K562 (cell line): ENCODE data around the gene PTPN18. TPM values are rescaled to one million over a fixed set of nuclear protein-coding genes. Genes with fewer than 3 reads are reported as not detected.

ENCODE experiments used
- CTBP1 ChIP-seq: fragments of 450-650 bp; IDR thresholded peaks from 2 replicates; pipeline ENCODE4 v1.6.1; 2016; ENCODE audit warnings: borderline replicate concordance
- DPF2 ChIP-seq: fragments of 450-650 bp; IDR thresholded peaks from 2 replicates; pipeline ENCODE4 v1.6.1; 2016
- ETV1 ChIP-seq: fragments of 450-650 bp; conservative IDR thresholded peaks from 2 replicates; pipeline ENCODE4 v1.6.1; 2016; ENCODE audit warnings: missing genetic modification characterization, control low read depth, low read depth, missing compliant biosample characterization
- polyA plus RNA-seq, 8 experiments: library from polyadenylated mRNA; depleted of rRNA in 4 of 8; stranded (reverse) in 5 of 8; unstranded in 3 of 8; fragments of >200 nt; fragmentation: Nextera tagmentation in 2 of 8; fragmentation: Illumina TruSeq in 1 of 8; extraction: Ambion mirVana in 2 of 8; extraction: Trizol in 1 of 8; gene quantifications; 2 replicates each; pipeline versions ENCODE4 v1.2.1 to v1.2.3, GENCODE V29; 2011 to 2014; ENCODE audit warnings: inconsistent platforms in 1 of 8, missing spikeins in 1 of 8
- total RNA-seq, 7 experiments: library from RNA; depleted of rRNA in 6 of 7; stranded (reverse); fragments of >200 nt in 6 of 7; fragmentation: Illumina TruSeq in 2 of 7; extraction: Trizol in 2 of 7; gene quantifications; 2 replicates each; pipeline versions ENCODE4 v1.2.1 to v1.2.3, GENCODE V29; 2011 to 2021; ENCODE audit warnings: low replicate concordance in 1 of 7
- TF ChIP-seq, protein P1 (sequence below), 2 experiments: fragments of 200-800 bp in 1 of 2; sonication (Bioruptor generic) in 1 of 2; sonication (generic) in 1 of 2; formaldehyde crosslinking in 1 of 2; IDR thresholded peaks in 1 of 2; conservative IDR thresholded peaks in 1 of 2; 2 replicates each; pipeline versions ENCODE4 v1.5.0 to v1.6.1; 2016 to 2020; ENCODE audit warnings: missing compliant biosample characterization in 1 of 2, missing genetic modification characterization in 1 of 2, missing genetic modification reagents in 1 of 2
- TF ChIP-seq, protein P2 (sequence below): fragments of 450-650 bp; IDR thresholded peaks from 2 replicates; pipeline ENCODE4 v1.6.1; 2017; ENCODE audit warnings: antibody characterized with exemption, mild to moderate bottlenecking
- TF ChIP-seq, protein P3 (sequence below): sonication (generic); formaldehyde crosslinking; IDR thresholded peaks from 2 replicates; pipeline ENCODE4 v1.8.1; 2023; ENCODE audit warnings: mild to moderate bottlenecking, missing genetic modification reagents

The PTPN18 gene
- total and polyA plus RNA-seq, 9 of the 15 experiments (the other 6 are each of a cell fraction or from before 2014, with no cell fraction given): 11.6 to 90.7 (median 49.6) TPM

DNA sequence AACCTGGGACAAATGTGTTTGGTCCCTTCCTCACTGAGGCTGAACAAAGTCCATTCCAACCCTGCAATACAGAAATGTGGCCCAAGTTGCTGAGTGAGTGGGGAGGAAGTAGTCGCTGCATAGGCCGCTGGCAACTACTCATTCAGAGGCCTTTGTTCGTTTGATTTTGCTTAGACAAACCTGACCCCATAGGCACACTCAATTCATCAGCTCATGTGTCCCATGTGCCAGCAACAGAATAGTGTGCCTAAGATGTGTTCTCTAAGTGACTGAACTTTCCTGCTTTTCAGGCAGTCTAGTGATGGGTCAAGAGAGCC is 23.0 kb downstream of the PTPN18 start (continued):
- TF ChIP-seq, protein P1, sequence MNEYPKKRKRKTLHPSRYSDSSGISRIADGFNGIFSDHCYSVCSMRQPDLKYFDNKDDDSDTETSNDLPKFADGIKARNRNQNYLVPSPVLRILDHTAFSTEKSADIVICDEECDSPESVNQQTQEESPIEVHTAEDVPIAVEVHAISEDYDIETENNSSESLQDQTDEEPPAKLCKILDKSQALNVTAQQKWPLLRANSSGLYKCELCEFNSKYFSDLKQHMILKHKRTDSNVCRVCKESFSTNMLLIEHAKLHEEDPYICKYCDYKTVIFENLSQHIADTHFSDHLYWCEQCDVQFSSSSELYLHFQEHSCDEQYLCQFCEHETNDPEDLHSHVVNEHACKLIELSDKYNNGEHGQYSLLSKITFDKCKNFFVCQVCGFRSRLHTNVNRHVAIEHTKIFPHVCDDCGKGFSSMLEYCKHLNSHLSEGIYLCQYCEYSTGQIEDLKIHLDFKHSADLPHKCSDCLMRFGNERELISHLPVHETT (CRISPR knock-in tag; conservative IDR thresholded peaks at IDR 0.05 in 1 of 2, IDR thresholded peaks at IDR 0.05 in 1 of 2): peak in 1 of 2 experiments; percentile 45; a peak in 1 of 4 replicates
- TF ChIP-seq, protein P2, sequence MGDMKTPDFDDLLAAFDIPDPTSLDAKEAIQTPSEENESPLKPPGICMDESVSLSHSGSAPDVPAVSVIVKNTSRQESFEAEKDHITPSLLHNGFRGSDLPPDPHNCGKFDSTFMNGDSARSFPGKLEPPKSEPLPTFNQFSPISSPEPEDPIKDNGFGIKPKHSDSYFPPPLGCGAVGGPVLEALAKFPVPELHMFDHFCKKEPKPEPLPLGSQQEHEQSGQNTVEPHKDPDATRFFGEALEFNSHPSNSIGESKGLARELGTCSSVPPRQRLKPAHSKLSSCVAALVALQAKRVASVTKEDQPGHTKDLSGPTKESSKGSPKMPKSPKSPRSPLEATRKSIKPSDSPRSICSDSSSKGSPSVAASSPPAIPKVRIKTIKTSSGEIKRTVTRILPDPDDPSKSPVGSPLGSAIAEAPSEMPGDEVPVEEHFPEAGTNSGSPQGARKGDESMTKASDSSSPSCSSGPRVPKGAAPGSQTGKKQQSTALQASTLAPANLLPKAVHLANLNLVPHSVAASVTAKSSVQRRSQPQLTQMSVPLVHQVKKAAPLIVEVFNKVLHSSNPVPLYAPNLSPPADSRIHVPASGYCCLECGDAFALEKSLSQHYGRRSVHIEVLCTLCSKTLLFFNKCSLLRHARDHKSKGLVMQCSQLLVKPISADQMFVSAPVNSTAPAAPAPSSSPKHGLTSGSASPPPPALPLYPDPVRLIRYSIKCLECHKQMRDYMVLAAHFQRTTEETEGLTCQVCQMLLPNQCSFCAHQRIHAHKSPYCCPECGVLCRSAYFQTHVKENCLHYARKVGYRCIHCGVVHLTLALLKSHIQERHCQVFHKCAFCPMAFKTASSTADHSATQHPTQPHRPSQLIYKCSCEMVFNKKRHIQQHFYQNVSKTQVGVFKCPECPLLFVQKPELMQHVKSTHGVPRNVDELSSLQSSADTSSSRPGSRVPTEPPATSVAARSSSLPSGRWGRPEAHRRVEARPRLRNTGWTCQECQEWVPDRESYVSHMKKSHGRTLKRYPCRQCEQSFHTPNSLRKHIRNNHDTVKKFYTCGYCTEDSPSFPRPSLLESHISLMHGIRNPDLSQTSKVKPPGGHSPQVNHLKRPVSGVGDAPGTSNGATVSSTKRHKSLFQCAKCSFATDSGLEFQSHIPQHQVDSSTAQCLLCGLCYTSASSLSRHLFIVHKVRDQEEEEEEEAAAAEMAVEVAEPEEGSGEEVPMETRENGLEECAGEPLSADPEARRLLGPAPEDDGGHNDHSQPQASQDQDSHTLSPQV: peak; percentile 34; the same call in 1 of the 2 replicates
- TF ChIP-seq ETV1 (tag): no peak
- TF ChIP-seq CTBP1: no peak
- TF ChIP-seq DPF2: 0 out of 2 replicates have a peak, but pooled peaks have one; percentile 6
- TF ChIP-seq, protein P3, sequence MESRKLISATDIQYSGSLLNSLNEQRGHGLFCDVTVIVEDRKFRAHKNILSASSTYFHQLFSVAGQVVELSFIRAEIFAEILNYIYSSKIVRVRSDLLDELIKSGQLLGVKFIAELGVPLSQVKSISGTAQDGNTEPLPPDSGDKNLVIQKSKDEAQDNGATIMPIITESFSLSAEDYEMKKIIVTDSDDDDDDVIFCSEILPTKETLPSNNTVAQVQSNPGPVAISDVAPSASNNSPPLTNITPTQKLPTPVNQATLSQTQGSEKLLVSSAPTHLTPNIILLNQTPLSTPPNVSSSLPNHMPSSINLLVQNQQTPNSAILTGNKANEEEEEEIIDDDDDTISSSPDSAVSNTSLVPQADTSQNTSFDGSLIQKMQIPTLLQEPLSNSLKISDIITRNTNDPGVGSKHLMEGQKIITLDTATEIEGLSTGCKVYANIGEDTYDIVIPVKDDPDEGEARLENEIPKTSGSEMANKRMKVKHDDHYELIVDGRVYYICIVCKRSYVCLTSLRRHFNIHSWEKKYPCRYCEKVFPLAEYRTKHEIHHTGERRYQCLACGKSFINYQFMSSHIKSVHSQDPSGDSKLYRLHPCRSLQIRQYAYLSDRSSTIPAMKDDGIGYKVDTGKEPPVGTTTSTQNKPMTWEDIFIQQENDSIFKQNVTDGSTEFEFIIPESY (CRISPR knock-in tag): peak; percentile 81
